BJ (cell line): Measurements from ENCODE around the gene PACRG. TPM values are rescaled to one million over a fixed set of nuclear protein-coding genes. Genes with fewer than 3 reads are reported as not detected.

Experiments used
- CTCF ChIA-PET: fragments of 350-600 bp; formaldehyde crosslinking; extraction: SDS; loops from one replicate; lab custom pipeline; 2021; ENCODE audit warnings: antibody characterized with exemption, inconsistent platforms; lab: Yijun Ruan, JAX
- POLR2A ChIA-PET: fragments of 300-600 bp; sonication (Branson Sonifier 250); formaldehyde crosslinking; extraction: SDS; loops from one replicate; lab custom pipeline; 2021; ENCODE audit warnings: antibody characterized with exemption; lab: Charles Lee
- DNase-seq: peaks from one replicate; pipeline ENCODE4 v3.0.0-alpha.2; 2011; ENCODE audit warnings: low read depth
- H3K27me3 ChIP-seq: 2 replicates; pipeline ENCODE4 v1.6.0; 2011; ENCODE audit warnings: low read length; ENCODE audit not compliant: control insufficient read depth, insufficient read depth
- H3K36me3 ChIP-seq: 2 replicates; pipeline ENCODE4 v1.5.1; 2011; ENCODE audit warnings: low read length; ENCODE audit not compliant: control insufficient read depth, insufficient read depth
- H3K4me3 ChIP-seq: 2 replicates; pipeline ENCODE4 v1.5.1; 2011; ENCODE audit warnings: low read depth, mild to moderate bottlenecking, control low read depth, low read length
- polyA plus RNA-seq: library from polyadenylated mRNA; depleted of rRNA; stranded (reverse); fragments of >200 nt; gene quantifications from 2 replicates; pipeline ENCODE4 v1.2.3, GENCODE V29; 2011
- TF ChIP-seq, protein P1 (sequence below): IDR thresholded peaks from 2 replicates; pipeline ENCODE4 v1.5.1; 2011; ENCODE audit warnings: low read depth, mild to moderate bottlenecking, control low read depth, inconsistent platforms, low read length, moderate library complexity; ENCODE audit not compliant: insufficient read depth

Gene PACRG
- polyA plus RNA-seq, 1 experiment = 0.20 TPM

DNA sequence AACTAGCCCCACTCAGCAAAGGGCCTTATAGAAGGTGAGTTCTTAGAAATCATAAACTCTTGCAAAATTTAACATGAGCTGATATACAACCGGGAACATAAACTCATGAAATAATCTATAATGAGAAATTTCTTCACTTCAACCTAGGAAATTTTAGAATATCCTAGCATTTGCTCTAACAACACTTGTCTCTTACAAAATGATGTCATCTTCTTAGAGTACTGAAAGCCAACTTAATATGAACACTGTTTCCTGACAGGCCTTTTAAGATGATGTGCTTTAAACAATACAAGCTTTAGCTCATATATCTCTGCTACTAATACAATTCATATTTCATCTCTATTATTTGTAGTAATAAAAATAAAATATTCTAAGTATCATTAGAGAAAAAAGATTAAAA, 932 bp downstream of the PACRG start:
- TF ChIP-seq, protein P1, sequence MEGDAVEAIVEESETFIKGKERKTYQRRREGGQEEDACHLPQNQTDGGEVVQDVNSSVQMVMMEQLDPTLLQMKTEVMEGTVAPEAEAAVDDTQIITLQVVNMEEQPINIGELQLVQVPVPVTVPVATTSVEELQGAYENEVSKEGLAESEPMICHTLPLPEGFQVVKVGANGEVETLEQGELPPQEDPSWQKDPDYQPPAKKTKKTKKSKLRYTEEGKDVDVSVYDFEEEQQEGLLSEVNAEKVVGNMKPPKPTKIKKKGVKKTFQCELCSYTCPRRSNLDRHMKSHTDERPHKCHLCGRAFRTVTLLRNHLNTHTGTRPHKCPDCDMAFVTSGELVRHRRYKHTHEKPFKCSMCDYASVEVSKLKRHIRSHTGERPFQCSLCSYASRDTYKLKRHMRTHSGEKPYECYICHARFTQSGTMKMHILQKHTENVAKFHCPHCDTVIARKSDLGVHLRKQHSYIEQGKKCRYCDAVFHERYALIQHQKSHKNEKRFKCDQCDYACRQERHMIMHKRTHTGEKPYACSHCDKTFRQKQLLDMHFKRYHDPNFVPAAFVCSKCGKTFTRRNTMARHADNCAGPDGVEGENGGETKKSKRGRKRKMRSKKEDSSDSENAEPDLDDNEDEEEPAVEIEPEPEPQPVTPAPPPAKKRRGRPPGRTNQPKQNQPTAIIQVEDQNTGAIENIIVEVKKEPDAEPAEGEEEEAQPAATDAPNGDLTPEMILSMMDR = no peak
- no peak for DNase-seq
- no peaks in the 10 kb centered on the region for H3K36me3 ChIP-seq
- H3K4me3 ChIP-seq = no peak overlapping the region
- POLR2A ChIA-PET = no interaction called here
- H3K27me3 ChIP-seq = no peaks in the 10 kb centered on the region
- CTCF ChIA-PET = no interaction called here

- DNase-seq = no peak
- TF ChIP-seq, protein P1 = no peak
- CTCF ChIA-PET = no interaction called here
Observed at GRCh38 chr6:162730502-162730901, 2.7 kb downstream of the PACRG start.

DNA sequence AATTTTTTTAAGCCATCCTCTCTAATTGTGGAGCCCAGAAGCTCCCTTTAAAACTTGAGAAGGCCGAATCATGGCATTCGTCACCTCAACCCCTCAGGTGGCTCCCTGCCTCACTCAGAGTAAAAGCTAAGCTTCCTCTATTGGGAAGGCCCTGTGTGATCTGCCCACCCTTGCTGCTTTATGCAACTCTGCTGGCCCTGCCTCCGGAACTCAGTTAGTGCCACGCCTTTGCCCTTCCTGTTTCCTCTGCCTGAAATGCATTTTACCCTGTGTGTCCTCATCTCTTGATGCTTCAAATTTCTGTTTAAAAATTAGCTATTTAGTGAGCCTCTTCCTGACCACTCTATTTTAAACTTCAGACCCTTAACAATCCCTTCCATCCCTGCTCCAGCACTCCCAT, 5.7 kb downstream of the PACRG start:
- no peaks in the 10 kb centered on the region for H3K27me3 ChIP-seq
- no peaks in the 10 kb centered on the region for H3K36me3 ChIP-seq
- no peak for DNase-seq
- ChIA-PET POLR2A (no interaction called here), CTCF (interaction anchor here (1.0 kb wide), 1 partner anchor 140 kb away, joined by 3 read pairs; no protein-coding TSS in a partner anchor)
- H3K4me3 ChIP-seq = no peak overlapping the region
- TF ChIP-seq, protein P1 = no peak

More at GRCh38 chr6:162730502-162730901, 2.7 kb downstream of the PACRG start:
- Histone ChIP-seq H3K36me3 (no peaks in the 10 kb centered on the region), H3K27me3 (no peaks in the 10 kb centered on the region), H3K4me3 (no peak overlapping the region)
- POLR2A ChIA-PET = no interaction called here

- TF ChIP-seq, protein P1 = no peak
- CTCF ChIA-PET = no interaction called here
- H3K4me3 ChIP-seq = no peak overlapping the region
- no peak for DNase-seq
- POLR2A ChIA-PET = no interaction called here
- H3K27me3 ChIP-seq = no peaks in the 10 kb centered on the region
- H3K36me3 ChIP-seq = no peaks in the 10 kb centered on the region
Observed at GRCh38 chr6:162736961-162737360, 9.2 kb downstream of the PACRG start.

DNA sequence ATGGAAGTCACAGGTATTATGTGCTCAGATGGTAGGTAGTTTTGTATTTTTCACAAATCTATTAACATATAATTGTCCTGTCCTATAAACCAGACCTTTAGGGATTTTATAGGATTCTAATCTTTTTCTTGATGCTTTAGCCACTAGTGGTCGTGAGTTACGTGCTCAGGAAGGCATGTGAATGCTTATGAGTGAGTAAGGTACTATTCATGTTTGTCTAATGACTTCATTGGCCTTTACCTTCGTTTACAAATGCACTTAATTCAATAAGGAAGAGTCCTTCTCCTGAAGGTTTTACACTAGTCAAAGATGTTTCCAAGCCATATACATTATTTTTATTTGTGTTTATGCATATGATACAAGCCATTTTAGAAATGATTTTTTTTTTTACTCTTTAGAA, 23.0 kb downstream of the PACRG start:
- DNase-seq = no peak

More for the DNA sequence above, 23.0 kb downstream of the PACRG start:
- no peaks in the 10 kb centered on the region for H3K36me3 ChIP-seq
- no peak overlapping the region for H3K4me3 ChIP-seq
- TF ChIP-seq, protein P1 = no peak
- CTCF ChIA-PET = no interaction called here
- no peaks in the 10 kb centered on the region for H3K27me3 ChIP-seq
- POLR2A ChIA-PET = no interaction called here
